CD14-positive monocyte (primary cell): ENCODE measurements around the gene OTOR. TPM values are rescaled to one million over a fixed set of nuclear protein-coding genes. Genes with fewer than 3 reads are reported as not detected.

ENCODE experiments used
- DNase-seq, 3 donors: peaks; one replicate each; pipeline ENCODE4 v3.0.0-alpha.2; 2011 to 2022
- H2AFZ ChIP-seq: 2 replicates; pipeline ENCODE4 v1.6.0; 2012; ENCODE audit warnings: mild to moderate bottlenecking, low read depth, low read length, inconsistent platforms; ENCODE audit not compliant: insufficient read depth, poor library complexity, severe bottlenecking
- H3K27ac ChIP-seq, 2 donors: 1 replicate in 1 of 2; 2 replicates in 1 of 2; pipeline ENCODE4 v1.5.1; 2012 to 2013; ENCODE audit warnings: low read length in 2 of 2, control low read depth in 1 of 2, inconsistent platforms in 1 of 2, low read depth in 1 of 2, mild to moderate bottlenecking in 1 of 2
- H3K27me3 ChIP-seq, 2 donors: one replicate each; pipeline versions ENCODE4 v1.6.0 to v1.6.1; 2011 to 2013; ENCODE audit warnings: low read length in 2 of 2; ENCODE audit not compliant: control insufficient read depth in 2 of 2, insufficient read depth in 2 of 2
- H3K36me3 ChIP-seq, 2 donors: replicated peaks in 1 of 2; 1 replicate in 1 of 2; 2 replicates in 1 of 2; pipeline versions ENCODE4 v1.5.1 to v1.6.1; 2012 to 2013; ENCODE audit warnings: low read length in 2 of 2, control low read depth in 1 of 2, inconsistent platforms in 1 of 2, mild to moderate bottlenecking in 1 of 2; ENCODE audit not compliant: insufficient read depth in 2 of 2, control insufficient read depth in 1 of 2
- H3K4me1 ChIP-seq, 2 donors: 1 replicate in 1 of 2; 2 replicates in 1 of 2; pipeline versions ENCODE4 v1.5.1 to v1.6.1; 2012 to 2013; ENCODE audit warnings: low read length in 2 of 2, control low read depth in 1 of 2, inconsistent platforms in 1 of 2, mild to moderate bottlenecking in 1 of 2, moderate library complexity in 1 of 2; ENCODE audit not compliant: insufficient read depth in 2 of 2, control insufficient read depth in 1 of 2
- H3K4me2 ChIP-seq: replicated peaks from 2 replicates; pipeline ENCODE3; 2012; ENCODE audit warnings: low read length, moderate library complexity, mild to moderate bottlenecking; ENCODE audit not compliant: poor library complexity, severe bottlenecking; ENCODE audit errors: extremely low read depth
- H3K4me3 ChIP-seq, 3 experiments: fragments of 200-600 bp in 1 of 3; sonication (generic) in 1 of 3; replicated peaks in 1 of 3; 1 replicate in 2 of 3; 2 replicates in 1 of 3; pipeline ENCODE4 v1.5.1; 2011 to 2013; ENCODE audit warnings: low read length in 3 of 3, mild to moderate bottlenecking in 3 of 3, control low read depth in 2 of 3, low read depth in 2 of 3, inconsistent platforms in 1 of 3, moderate library complexity in 1 of 3
- H3K79me2 ChIP-seq: 2 replicates; pipeline ENCODE4 v1.6.0; 2012; ENCODE audit warnings: mild to moderate bottlenecking, control low read depth, inconsistent platforms, low read length, moderate library complexity; ENCODE audit not compliant: insufficient read depth
- H3K9ac ChIP-seq: 2 replicates; pipeline ENCODE4 v1.6.0; 2017; ENCODE audit warnings: low read length, mild to moderate bottlenecking; ENCODE audit not compliant: insufficient read depth, poor library complexity, severe bottlenecking
- H3K9me3 ChIP-seq, 2 donors: replicated peaks in 1 of 2; 1 replicate in 1 of 2; 2 replicates in 1 of 2; pipeline versions ENCODE4 v1.5.1 to v1.6.1; 2012 to 2013; ENCODE audit warnings: low read length in 2 of 2, control low read depth in 1 of 2; ENCODE audit not compliant: control insufficient read depth in 1 of 2, insufficient read depth in 1 of 2
- H4K20me1 ChIP-seq: 2 replicates; pipeline ENCODE4 v1.6.0; 2012; ENCODE audit warnings: mild to moderate bottlenecking, low read length, control low read depth, moderate library complexity; ENCODE audit not compliant: insufficient read depth
- H3K27ac Mint-ChIP-seq, 7 donors: one replicate each; pipeline ENCODE4 v1.8.0; 2020; ENCODE audit warnings: mild to moderate bottlenecking in 7 of 7, mixed read lengths in 7 of 7, moderate library complexity in 6 of 7, inconsistent platforms in 2 of 7
- H3K27me3 Mint-ChIP-seq, 3 donors: one replicate each; pipeline ENCODE4 v1.8.0; 2021 to 2022; ENCODE audit warnings: low read depth in 3 of 3, mild to moderate bottlenecking in 3 of 3, mixed read lengths in 3 of 3, moderate library complexity in 3 of 3, inconsistent platforms in 1 of 3
- H3K36me3 Mint-ChIP-seq, 2 donors: one replicate each; pipeline ENCODE4 v1.8.0; 2020; ENCODE audit warnings: mixed read lengths in 2 of 2, inconsistent platforms in 1 of 2, mild to moderate bottlenecking in 1 of 2
- H3K4me1 Mint-ChIP-seq: one replicate; pipeline ENCODE4 v1.8.0; 2020; ENCODE audit warnings: mild to moderate bottlenecking, mixed read lengths
- H3K4me3 Mint-ChIP-seq, 2 donors: one replicate each; pipeline ENCODE4 v1.8.0; 2020; ENCODE audit warnings: mild to moderate bottlenecking in 2 of 2, mixed read lengths in 2 of 2, moderate library complexity in 1 of 2
- H3K9me3 Mint-ChIP-seq, 7 donors: one replicate each; pipeline ENCODE4 v1.8.0; 2020 to 2022; ENCODE audit warnings: mixed read lengths in 7 of 7, mild to moderate bottlenecking in 6 of 7, moderate library complexity in 6 of 7, inconsistent platforms in 2 of 7
- WGBS: methylation state at CpG from one replicate; pipeline ENCODE4 v1.1.5; 2013; ENCODE audit warnings: missing lambda C conversion rate; ENCODE audit not compliant: insufficient coverage; 5-methylcytosine and 5-hydroxymethylcytosine counted together
- intact Hi-C, 2 donors: fragments of 100-400 bp; cut with micrococcal nuclease; formaldehyde crosslinking; loops; one replicate each; pipeline versions ENCODE4 v1.15.0 to v1.15.1; 2023
- polyA plus RNA-seq, 3 donors: library from polyadenylated mRNA; depleted of rRNA in 1 of 3; unstranded in 2 of 3; stranded (reverse) in 1 of 3; fragments of 300-500 nt in 2 of 3; fragments of >200 nt in 1 of 3; fragmentation: Illumina TruSeq in 2 of 3; gene quantifications; 1 replicate in 2 of 3; 2 replicates in 1 of 3; pipeline ENCODE4 v1.2.3, GENCODE V29; 2012 to 2021
- TF ChIP-seq, protein P1 (sequence below): fragments of 200-600 bp; IDR thresholded peaks from one replicate; pipeline ENCODE4 v1.8.0; 2022; ENCODE audit warnings: antibody characterized with exemption, mild to moderate bottlenecking

OTOR gene
- polyA plus RNA-seq, 3 donors = not detected

DNA sequence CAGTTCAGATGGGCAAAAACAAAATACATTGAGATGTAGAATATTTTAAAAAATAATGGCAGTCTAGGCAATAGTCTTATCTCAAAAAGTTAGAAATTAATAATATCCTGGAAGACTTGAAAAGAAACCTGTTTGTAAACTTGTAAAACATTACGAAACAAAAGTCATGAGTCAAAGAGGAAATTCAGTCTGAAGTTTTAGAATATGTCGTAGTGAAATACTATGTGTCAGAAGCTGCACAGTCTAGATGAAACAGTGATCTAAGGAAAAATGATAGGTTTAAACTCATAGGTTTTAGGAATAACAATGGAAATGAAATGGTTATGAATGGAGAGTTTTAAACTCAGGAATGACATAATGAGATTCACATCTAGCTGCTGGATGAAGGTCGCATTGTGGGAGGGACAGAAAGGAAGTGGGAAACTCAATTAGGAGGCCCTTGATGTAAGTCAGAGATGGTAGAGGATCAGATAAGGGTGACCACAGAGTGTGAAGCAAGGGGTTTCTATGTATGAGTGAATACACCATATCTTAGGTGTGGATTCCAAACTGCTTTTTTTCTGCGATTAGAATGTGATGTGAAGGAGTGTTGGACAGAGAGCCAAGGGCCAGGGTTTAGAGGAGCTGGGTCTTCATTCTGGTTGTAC, 15.5 kb upstream of the OTOR start:
- intact Hi-C loops = loop anchor here in 1 of 2 donors (10.0 kb wide), 1 partner anchor 1562 kb away; no protein-coding TSS in a partner anchor

DNA sequence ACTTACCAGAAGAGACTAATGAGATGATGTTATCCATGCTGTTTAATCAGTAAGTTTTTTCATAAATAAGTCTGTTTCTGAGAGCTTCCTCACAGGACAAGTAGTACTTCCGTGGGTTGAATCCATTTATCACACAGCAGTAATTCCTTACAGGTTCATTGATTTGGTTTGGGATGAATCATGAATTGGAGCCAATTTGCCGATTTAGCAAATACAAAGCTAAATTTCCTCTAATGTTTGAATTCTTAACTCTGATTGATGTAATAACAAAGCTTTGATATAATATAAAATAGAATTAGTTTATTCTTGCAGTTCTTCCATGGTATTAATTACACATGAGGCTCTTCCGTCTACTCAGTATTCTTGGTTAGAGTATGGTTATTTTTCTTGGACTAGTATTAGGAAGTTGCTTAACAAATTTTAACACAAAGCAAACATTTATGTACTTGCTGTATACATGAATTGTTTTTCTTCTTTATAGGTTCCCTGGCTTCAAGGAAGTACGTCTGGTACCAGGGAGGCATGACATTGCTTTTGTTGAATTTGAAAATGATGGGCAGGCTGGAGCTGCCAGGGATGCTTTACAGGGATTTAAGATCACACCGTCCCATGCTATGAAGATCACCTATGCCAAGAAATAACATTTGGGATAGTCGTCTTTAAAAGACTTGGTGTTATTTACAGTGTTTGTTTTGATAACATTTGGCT, 7.6 kb upstream of the OTOR start:
- H3K27me3 ChIP-seq = no peaks in the 10 kb centered on the region
- H3K9me3 ChIP-seq = no peaks in the 10 kb centered on the region
- H3K4me3 ChIP-seq = no peak overlapping the region
- H2AFZ ChIP-seq = no peak overlapping the region
- Mint-ChIP-seq H3K27ac (no peak overlapping the region), H3K36me3 (peaks cover 57 to 73% of the 10 kb centered on the region in 2 donors), H3K27me3 (peaks cover 0 to 8% (median 4%) of the 10 kb centered on the region in 3 donors), H3K4me3 (no peak overlapping the region), H3K4me1 (no peaks in the 10 kb centered on the region), H3K9me3 (no peaks in the 10 kb centered on the region)
- no peak overlapping the region for H3K27ac ChIP-seq
- no peak for DNase-seq
- peaks cover 13% of the 10 kb centered on the region for H4K20me1 ChIP-seq
- TF ChIP-seq, protein P1, sequence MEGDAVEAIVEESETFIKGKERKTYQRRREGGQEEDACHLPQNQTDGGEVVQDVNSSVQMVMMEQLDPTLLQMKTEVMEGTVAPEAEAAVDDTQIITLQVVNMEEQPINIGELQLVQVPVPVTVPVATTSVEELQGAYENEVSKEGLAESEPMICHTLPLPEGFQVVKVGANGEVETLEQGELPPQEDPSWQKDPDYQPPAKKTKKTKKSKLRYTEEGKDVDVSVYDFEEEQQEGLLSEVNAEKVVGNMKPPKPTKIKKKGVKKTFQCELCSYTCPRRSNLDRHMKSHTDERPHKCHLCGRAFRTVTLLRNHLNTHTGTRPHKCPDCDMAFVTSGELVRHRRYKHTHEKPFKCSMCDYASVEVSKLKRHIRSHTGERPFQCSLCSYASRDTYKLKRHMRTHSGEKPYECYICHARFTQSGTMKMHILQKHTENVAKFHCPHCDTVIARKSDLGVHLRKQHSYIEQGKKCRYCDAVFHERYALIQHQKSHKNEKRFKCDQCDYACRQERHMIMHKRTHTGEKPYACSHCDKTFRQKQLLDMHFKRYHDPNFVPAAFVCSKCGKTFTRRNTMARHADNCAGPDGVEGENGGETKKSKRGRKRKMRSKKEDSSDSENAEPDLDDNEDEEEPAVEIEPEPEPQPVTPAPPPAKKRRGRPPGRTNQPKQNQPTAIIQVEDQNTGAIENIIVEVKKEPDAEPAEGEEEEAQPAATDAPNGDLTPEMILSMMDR = no peak
- H3K9ac ChIP-seq = no peak overlapping the region
- peaks cover 56 to 72% of the 10 kb centered on the region in 2 donors for H3K36me3 ChIP-seq
- H3K79me2 ChIP-seq = peaks cover 8% of the 10 kb centered on the region
- WGBS = 100% methylated on average over 1 of the region's 6 CpGs
- H3K4me2 ChIP-seq = no peak overlapping the region
- H3K4me1 ChIP-seq = no peaks in the 10 kb centered on the region
- intact Hi-C loops = no loop called here

More for the DNA sequence above, 15.5 kb upstream of the OTOR start:
- H3K4me3 Mint-ChIP-seq = no peak overlapping the region
- peaks cover 36% of the 10 kb centered on the region for H3K4me1 Mint-ChIP-seq
- peaks cover 10 to 15% of the 10 kb centered on the region in 2 donors for H3K27me3 ChIP-seq
- peaks cover 9 to 13% (median 10%) of the 10 kb centered on the region in 3 donors for H3K27me3 Mint-ChIP-seq
- H4K20me1 ChIP-seq = peaks cover 39% of the 10 kb centered on the region
- peaks cover 10 to 16% (median 11%) of the 10 kb centered on the region in 7 donors for H3K9me3 Mint-ChIP-seq
- peak overlapping the region in 1 of 2 donors; percentile 2 for H3K27ac ChIP-seq
- peaks cover 54 to 57% of the 10 kb centered on the region in 2 donors for H3K36me3 ChIP-seq
- H3K4me2 ChIP-seq = no peak overlapping the region
- peaks cover 37% of the 10 kb centered on the region for H3K79me2 ChIP-seq
- peaks cover 65 to 70% of the 10 kb centered on the region in 2 donors for H3K36me3 Mint-ChIP-seq
- H2AFZ ChIP-seq = no peak overlapping the region
- peak in 2 of 3 donors; percentile 29 to 43 for DNase-seq
- H3K9me3 ChIP-seq = peaks cover 0 to 3% of the 10 kb centered on the region in 2 donors
- TF ChIP-seq, protein P1 = no peak
- no peak overlapping the region for H3K9ac ChIP-seq
- no peak overlapping the region for H3K4me3 ChIP-seq
- 53% methylated on average over 4 of the region's 4 CpGs for WGBS
- H3K27ac Mint-ChIP-seq = peak overlapping the region in 6 of 7 donors; percentile 25 to 69 (median 56)
- H3K4me1 ChIP-seq = peaks cover 13 to 25% of the 10 kb centered on the region in 2 donors
